ENCODE data around the gene SLC10A2. TPM values are rescaled to one million over a fixed set of nuclear protein-coding genes. Genes with fewer than 3 reads are reported as not detected.

SLC10A2 gene
- total RNA-seq, 3 donors from 2014 or later = 0.16 TPM; not detected in 2

DNA sequence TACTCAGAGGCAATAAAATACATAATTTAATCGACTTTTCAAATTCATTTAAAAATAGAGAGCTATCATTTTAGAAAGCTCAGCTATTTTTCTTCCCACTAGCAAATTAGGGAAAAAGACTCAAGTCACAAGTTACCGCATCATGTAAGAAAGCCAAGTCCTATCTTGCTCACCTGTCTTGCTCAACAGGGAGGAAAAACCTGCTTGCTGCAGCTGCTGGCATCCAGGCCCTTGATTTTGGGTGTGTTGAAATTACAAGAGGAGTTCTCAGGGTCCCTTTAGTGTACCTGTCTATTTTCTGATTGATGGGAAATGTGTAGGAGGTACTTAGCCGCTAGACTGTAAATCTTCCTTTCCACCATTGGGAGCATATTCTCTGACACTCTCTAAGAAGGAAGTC is 22.2 kb downstream of the SLC10A2 start:
- Histone ChIP-seq H3K4me1 (ENCODE audit: low read depth) (no peaks in the 10 kb centered on the region), H3K4me3 (no peak overlapping the region), H3K36me3 (ENCODE audit: low read depth) (no peaks in the 10 kb centered on the region), H3K9me3 (no peaks in the 10 kb centered on the region)
- no peak for DNase-seq
- ATAC-seq = no peak
- TF ChIP-seq, protein P1, sequence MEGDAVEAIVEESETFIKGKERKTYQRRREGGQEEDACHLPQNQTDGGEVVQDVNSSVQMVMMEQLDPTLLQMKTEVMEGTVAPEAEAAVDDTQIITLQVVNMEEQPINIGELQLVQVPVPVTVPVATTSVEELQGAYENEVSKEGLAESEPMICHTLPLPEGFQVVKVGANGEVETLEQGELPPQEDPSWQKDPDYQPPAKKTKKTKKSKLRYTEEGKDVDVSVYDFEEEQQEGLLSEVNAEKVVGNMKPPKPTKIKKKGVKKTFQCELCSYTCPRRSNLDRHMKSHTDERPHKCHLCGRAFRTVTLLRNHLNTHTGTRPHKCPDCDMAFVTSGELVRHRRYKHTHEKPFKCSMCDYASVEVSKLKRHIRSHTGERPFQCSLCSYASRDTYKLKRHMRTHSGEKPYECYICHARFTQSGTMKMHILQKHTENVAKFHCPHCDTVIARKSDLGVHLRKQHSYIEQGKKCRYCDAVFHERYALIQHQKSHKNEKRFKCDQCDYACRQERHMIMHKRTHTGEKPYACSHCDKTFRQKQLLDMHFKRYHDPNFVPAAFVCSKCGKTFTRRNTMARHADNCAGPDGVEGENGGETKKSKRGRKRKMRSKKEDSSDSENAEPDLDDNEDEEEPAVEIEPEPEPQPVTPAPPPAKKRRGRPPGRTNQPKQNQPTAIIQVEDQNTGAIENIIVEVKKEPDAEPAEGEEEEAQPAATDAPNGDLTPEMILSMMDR (IDR thresholded peaks at IDR 0.05) = no peak
- intact Hi-C loops (cut with DNase I, micrococcal nuclease) = no loop called here

DNA sequence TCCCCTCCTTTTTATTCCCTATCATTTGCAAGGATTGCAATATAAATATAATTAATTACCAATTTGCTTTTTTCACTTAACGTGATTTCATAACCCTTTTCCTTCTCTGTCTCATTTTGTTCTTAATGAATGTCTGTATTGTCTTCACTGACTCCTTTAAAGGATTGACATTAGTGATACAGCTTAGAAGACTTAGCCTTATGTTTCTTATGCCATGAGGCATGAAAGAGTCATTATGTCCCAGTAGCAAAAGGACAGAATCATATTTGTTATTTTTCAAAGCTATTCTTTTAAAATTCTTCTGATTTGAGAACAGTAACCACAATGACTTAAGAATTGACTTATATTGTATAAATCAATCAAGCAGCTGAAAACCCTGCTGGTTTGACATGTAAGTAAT is 26.2 kb downstream of the SLC10A2 start:
- H3K4me1 ChIP-seq (ENCODE audit: low read depth) = no peaks in the 10 kb centered on the region
- no peak for ATAC-seq
- TF ChIP-seq, protein P1 (IDR thresholded peaks at IDR 0.05) = no peak

DNA sequence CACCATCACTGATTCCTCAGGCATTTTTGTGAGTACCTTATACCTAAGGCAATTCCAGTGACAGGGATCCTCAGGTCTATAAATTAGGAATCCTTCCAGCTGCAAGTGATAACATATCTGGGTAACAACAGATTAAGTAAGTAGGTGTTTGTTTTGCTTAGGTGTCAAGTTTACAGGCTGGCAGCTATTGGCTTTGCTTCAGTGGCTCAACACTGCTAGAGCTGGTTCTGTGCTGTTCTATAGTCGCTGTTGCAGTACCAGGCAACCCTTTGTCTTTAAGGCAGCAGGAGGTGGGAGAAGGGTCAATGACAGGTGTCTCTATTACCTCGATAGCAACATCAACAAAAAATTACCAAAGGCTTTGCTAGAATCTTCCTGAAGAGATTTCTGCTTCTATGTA is 27.0 kb downstream of the SLC10A2 start:
- TF ChIP-seq, protein P1 (IDR thresholded peaks at IDR 0.05) = no peak
- DNase-seq = no peak
- Histone ChIP-seq H3K4me3 (no peak overlapping the region), H3K36me3 (ENCODE audit: low read depth) (no peaks in the 10 kb centered on the region), H3K9me3 (no peaks in the 10 kb centered on the region), H3K4me1 (ENCODE audit: low read depth) (no peaks in the 10 kb centered on the region)
- ATAC-seq = no peak
- intact Hi-C loops (cut with DNase I, micrococcal nuclease) = no loop called here

More for the DNA sequence above, 26.2 kb downstream of the SLC10A2 start:
- no peak for DNase-seq
- no peaks in the 10 kb centered on the region for H3K36me3 ChIP-seq (ENCODE audit: low read depth)
- H3K9me3 ChIP-seq = no peaks in the 10 kb centered on the region
- H3K4me3 ChIP-seq = no peak overlapping the region
- intact Hi-C loops (cut with DNase I, micrococcal nuclease) = no loop called here

DNA sequence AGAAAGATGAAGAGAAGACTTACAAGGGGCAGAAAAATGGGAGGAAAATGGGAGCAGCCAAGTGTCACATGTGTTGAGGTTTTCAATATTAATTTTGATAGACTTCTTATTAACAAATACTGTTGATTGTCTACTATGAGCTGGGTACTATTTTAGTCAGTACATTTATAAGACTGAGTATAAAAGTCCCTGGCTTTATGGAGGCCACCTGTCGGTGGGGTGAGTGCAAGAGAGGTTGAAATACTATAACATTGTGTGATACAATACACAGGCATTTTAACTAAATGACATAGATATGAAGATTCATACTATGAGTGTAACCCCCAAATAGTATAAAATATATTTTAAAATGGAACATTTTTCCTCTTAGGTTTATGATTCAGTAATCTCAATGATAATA is 29.9 kb downstream of the SLC10A2 start:
- Histone ChIP-seq H3K4me1 (ENCODE audit: low read depth) (no peaks in the 10 kb centered on the region), H3K9me3 (no peaks in the 10 kb centered on the region)
- intact Hi-C loops (cut with DNase I, micrococcal nuclease) = no loop called here

DNA sequence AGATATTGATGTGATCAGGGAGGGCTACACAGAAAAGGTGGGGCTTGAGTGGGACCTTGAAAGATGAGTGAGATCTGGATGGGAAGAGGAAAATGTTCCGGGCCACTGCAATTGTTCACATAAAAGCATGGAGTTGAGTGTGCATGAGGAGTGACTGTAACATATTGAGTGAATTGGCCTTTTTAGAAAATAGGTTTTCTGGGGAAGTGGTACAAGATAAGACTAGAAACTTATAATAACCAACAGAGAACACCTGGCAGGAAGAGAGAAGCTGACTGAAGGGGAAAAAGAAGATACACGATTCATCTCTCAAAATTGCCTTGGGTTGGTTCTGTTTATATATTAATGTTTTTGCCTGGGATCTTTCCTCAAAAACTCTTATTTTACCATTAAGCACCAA is 32.2 kb downstream of the SLC10A2 start:
- intact Hi-C loops (cut with DNase I, micrococcal nuclease) = no loop called here
- Histone ChIP-seq H3K4me1 (ENCODE audit: low read depth) (no peaks in the 10 kb centered on the region), H3K4me3 (no peak overlapping the region), H3K36me3 (ENCODE audit: low read depth) (no peaks in the 10 kb centered on the region), H3K9me3 (no peaks in the 10 kb centered on the region)
- no peak for DNase-seq
- ATAC-seq = no peak
- TF ChIP-seq, protein P1 (IDR thresholded peaks at IDR 0.05) = no peak

More for the DNA sequence above, 29.9 kb downstream of the SLC10A2 start:
- TF ChIP-seq, protein P1 (IDR thresholded peaks at IDR 0.05) = no peak
- Histone ChIP-seq H3K4me3 (no peak overlapping the region), H3K36me3 (ENCODE audit: low read depth) (no peaks in the 10 kb centered on the region)
- DNase-seq (no peak), ATAC-seq (no peak)

DNA sequence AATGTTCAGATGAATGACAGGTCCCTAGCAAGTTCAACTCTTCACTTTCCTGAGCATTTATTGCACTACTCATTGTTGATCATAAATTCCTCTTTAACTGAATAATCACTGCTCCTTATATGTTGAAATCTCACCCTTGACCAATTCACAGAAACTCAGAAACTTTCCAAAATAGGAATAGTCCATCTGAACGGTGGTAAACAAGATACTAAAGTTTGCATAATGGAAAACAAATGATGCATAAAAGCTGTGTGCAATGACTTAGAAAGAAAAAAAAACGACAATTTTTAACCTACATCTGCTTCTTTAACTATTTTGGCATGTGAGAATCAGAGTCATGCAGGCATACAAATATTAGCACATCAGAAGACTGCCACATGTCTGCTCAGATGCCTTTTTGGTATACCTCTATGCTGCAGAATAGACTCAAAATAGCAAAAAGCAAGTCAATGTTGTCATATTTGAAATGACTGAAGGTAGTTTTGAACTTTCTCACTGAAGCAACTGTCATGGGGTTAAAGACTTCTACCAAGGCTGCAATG is 34.8 kb downstream of the SLC10A2 start:
- DNase-seq = no peak

More for the DNA sequence above, 34.8 kb downstream of the SLC10A2 start:
- TF ChIP-seq, protein P1 (IDR thresholded peaks at IDR 0.05) = no peak
- H3K4me1 ChIP-seq (ENCODE audit: low read depth) = no peaks in the 10 kb centered on the region
- peaks cover 2% of the 10 kb centered on the region for H3K9me3 ChIP-seq
- intact Hi-C loops (cut with DNase I, micrococcal nuclease) = no loop called here
- ATAC-seq = no peak
- H3K4me3 ChIP-seq = no peak overlapping the region
- no peaks in the 10 kb centered on the region for H3K36me3 ChIP-seq (ENCODE audit: low read depth)
